PC-3 (cell line): Measurements from ENCODE around the gene DAPK1.

Source experiments
- EZH2 ChIP-seq: fragments of 300-600 bp; sonication (generic); IDR thresholded peaks from one replicate; pipeline ENCODE4 v1.6.1; 2017; ENCODE audit warnings: antibody characterized with exemption, mild to moderate bottlenecking, low read length; ENCODE audit not compliant: unreplicated experiment
- EZH2phosphoT487 ChIP-seq: fragments of 300-600 bp; sonication (generic); IDR thresholded peaks from 2 replicates; pipeline ENCODE4 v1.6.1; 2018; ENCODE audit warnings: mild to moderate bottlenecking, antibody characterized with exemption, low read length, borderline replicate concordance
- TF ChIP-seq, protein P1 (sequence below): fragments of 300-600 bp; sonication (generic); conservative IDR thresholded peaks from 2 replicates; pipeline ENCODE4 v1.5.1; 2017; ENCODE audit warnings: antibody characterized with exemption, low read depth, mild to moderate bottlenecking, low read length

DNA sequence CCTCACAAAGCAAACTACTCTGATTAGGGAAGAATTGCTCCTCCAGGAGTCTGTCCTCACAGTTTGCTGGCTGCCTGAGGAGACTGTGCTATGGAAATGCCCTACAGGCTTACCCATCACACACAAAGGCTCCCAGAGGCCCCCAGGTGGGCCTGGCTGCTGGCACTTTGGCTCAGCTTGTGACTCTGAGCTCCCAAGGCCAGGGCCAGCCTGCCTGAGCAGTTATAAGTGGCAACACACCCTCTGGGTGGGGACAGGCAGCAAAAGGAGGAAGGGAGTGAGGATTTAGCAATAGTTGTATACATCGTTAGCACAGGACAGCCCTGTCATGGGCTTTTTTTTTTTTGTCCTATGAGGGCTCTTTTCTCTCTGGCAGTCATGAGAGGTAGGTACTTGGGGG is 103.5 kb downstream of the DAPK1 start:
- TF ChIP-seq, protein P1, sequence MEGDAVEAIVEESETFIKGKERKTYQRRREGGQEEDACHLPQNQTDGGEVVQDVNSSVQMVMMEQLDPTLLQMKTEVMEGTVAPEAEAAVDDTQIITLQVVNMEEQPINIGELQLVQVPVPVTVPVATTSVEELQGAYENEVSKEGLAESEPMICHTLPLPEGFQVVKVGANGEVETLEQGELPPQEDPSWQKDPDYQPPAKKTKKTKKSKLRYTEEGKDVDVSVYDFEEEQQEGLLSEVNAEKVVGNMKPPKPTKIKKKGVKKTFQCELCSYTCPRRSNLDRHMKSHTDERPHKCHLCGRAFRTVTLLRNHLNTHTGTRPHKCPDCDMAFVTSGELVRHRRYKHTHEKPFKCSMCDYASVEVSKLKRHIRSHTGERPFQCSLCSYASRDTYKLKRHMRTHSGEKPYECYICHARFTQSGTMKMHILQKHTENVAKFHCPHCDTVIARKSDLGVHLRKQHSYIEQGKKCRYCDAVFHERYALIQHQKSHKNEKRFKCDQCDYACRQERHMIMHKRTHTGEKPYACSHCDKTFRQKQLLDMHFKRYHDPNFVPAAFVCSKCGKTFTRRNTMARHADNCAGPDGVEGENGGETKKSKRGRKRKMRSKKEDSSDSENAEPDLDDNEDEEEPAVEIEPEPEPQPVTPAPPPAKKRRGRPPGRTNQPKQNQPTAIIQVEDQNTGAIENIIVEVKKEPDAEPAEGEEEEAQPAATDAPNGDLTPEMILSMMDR: no peak
- TF ChIP-seq EZH2phosphoT487: no peak
- no peak for TF ChIP-seq EZH2
